Measurements from ENCODE around the gene SEMA3A. TPM values are rescaled to one million over a fixed set of nuclear protein-coding genes. Genes with fewer than 3 reads are reported as not detected.

The SEMA3A gene
- total and polyA plus RNA-seq, 2 of the 13 experiments (the other 11 are each of a cell fraction or from before 2014, with no cell fraction given), result 0.29 to 1.2 TPM

DNA sequence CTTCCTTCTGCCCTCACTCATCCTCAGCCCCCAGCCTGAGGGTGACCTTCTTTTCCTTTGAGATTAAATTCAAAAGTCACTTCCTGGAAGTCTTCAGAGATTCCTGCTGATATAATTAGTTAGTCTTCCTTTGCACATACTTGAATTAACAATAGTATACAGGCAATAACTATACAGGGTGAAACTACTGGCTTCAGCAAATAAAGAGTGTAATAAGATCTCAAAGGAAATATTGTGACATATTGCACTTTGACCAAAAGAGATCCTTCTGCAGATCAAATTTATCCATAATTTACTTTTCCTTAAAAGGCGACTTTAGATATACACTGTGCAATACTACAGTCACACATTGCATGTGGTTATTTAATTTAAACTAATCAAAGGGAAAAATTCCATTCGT is 123.8 kb downstream of the SEMA3A start (continued):
- TF ChIP-seq, protein P1, sequence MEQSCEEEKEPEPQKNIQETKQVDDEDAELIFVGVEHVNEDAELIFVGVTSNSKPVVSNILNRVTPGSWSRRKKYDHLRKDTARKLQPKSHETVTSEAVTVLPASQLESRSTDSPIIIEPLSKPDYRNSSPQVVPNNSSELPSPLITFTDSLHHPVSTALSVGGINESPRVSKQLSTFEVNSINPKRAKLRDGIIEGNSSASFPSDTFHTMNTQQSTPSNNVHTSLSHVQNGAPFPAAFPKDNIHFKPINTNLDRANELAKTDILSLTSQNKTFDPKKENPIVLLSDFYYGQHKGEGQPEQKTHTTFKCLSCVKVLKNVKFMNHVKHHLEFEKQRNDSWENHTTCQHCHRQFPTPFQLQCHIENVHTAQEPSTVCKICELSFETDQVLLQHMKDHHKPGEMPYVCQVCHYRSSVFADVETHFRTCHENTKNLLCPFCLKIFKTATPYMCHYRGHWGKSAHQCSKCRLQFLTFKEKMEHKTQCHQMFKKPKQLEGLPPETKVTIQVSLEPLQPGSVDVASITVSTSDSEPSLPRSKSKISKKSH (CRISPR knock-in tag; IDR thresholded peaks at IDR 0.05; ENCODE audit: borderline replicate concordance), result no peak
- TF ChIP-seq GATAD2A (CRISPR knock-in tag; IDR thresholded peaks at IDR 0.05), result 0 out of 2 replicates have a peak, but pooled peaks have one; percentile 26

- Histone ChIP-seq H3K9me3 (ENCODE audit: low read length) (no peaks in the 10 kb centered on the region), H3K4me2 (ENCODE audit: low read depth, low read length) (no peak overlapping the region), H4K20me1 (ENCODE audit: insufficient read depth, low read length) (no peaks in the 10 kb centered on the region), H3K4me1 (ENCODE audit: insufficient read depth, low read length) (peaks cover 11% of the 10 kb centered on the region), H3K27ac (ENCODE audit: extremely low read length, insufficient read depth, low read length) (no peak overlapping the region), H3K79me2 (ENCODE audit: insufficient read depth, low read length) (no peaks in the 10 kb centered on the region), H3K27me3 (ENCODE audit: control insufficient read depth in 1 of 2, insufficient read depth in 2 of 2, low read length in 2 of 2) (no peaks in the 10 kb centered on the region), H3K4me3 (replicated peaks in 1 of 3; ENCODE audit: insufficient read depth in 1 of 3, low read depth in 2 of 3, low read length in 3 of 3) (no peak overlapping the region), H2AFZ (ENCODE audit: low read length) (no peak overlapping the region), H3K9ac (ENCODE audit: insufficient read depth, low read depth, low read length) (no peak overlapping the region), H3K36me3 (replicated peaks in 1 of 2; ENCODE audit: control insufficient read depth in 1 of 2, insufficient read depth in 2 of 2, low read length in 2 of 2) (no peaks in the 10 kb centered on the region)
- in situ Hi-C loops (cut with HindIII; ENCODE audit: extremely low pct_ligation_motif_present, low pct_unique_long_range_greater_than_20kb), result no loop called here
- BruUV-seq (replicated peaks), result no TSS peak
- CTCF ChIA-PET (ENCODE audit: low intra/inter-chr PET ratio, low total read pairs), result no interaction called here
- no peak for DNase-seq (ENCODE audit: low spot score)
- POLR2A ChIA-PET, result no interaction called here
- no peak for ATAC-seq
- FAIRE-seq, result no peak
- WGBS (ENCODE audit: low lambda C conversion rate), result 50% methylated on average over 2 of the region's 2 CpGs
- intact Hi-C loops (cut with micrococcal nuclease; ENCODE audit: unreplicated experiment), result loop anchor here (5.0 kb wide), 1 partner anchor 93 kb away; no protein-coding TSS in a partner anchor
- TF ChIP-seq ATAD3A (CRISPR knock-in tag; IDR thresholded peaks at IDR 0.05), result no peak
- no peak for TF ChIP-seq FOXC1 (CRISPR knock-in tag; IDR thresholded peaks at IDR 0.05; ENCODE audit: borderline replicate concordance)
- TF ChIP-seq RORA (CRISPR knock-in tag; IDR thresholded peaks at IDR 0.05), result no peak
- no peak for TF ChIP-seq ZNF513 (CRISPR knock-in tag; conservative IDR thresholded peaks at IDR 0.05)
- TF ChIP-seq ZNF713 (CRISPR knock-in tag; IDR thresholded peaks at IDR 0.05), result no peak
- no peak for TF ChIP-seq ZBTB2 (CRISPR knock-in tag; IDR thresholded peaks at IDR 0.05; ENCODE audit: low read depth)
- TF ChIP-seq ZNF557 (CRISPR knock-in tag; IDR thresholded peaks at IDR 0.05), result no peak
- no peak for TF ChIP-seq NFIB (CRISPR knock-in tag; IDR thresholded peaks at IDR 0.05; ENCODE audit: borderline replicate concordance)
Observed at GRCh38 chr7:84069999-84070500, 124.5 kb downstream of the SEMA3A start.
